B cell (primary cell): ENCODE measurements around the gene CHMP5. TPM values are rescaled to one million over a fixed set of nuclear protein-coding genes. Genes with fewer than 3 reads are reported as not detected.

Experiments
- ATAC-seq: fragments of 200-7000 bp; cut with Tn5 transposase; one replicate; pipeline ENCODE4 v1.10.0; 2021; ENCODE audit warnings: low read depth, mild to moderate bottlenecking, moderate number of reproducible peaks, moderate library complexity
- CTCF ChIA-PET: fragments of 350-600 bp; sonication (Branson Sonifier 250); formaldehyde crosslinking; loops from one replicate; lab custom pipeline; 2021; ENCODE audit warnings: antibody characterized with exemption, inconsistent platforms; lab: Charles Lee
- POLR2A ChIA-PET: fragments of 350-600 bp; sonication (Branson Sonifier 250); formaldehyde crosslinking; loops from one replicate; lab custom pipeline; 2021; ENCODE audit warnings: antibody characterized with exemption; lab: Charles Lee
- DNase-seq: peaks from one replicate; pipeline ENCODE4 v3.0.0; 2013
- H2AFZ ChIP-seq: 2 replicates; pipeline ENCODE4 v1.6.1; 2012; ENCODE audit warnings: mild to moderate bottlenecking, low read depth, low read length; ENCODE audit not compliant: insufficient read depth, poor library complexity, severe bottlenecking
- H3K27ac ChIP-seq, 2 donors: 1 replicate in 1 of 2; 2 replicates in 1 of 2; pipeline ENCODE4 v1.5.1; 2012 to 2013; ENCODE audit warnings: low read length in 2 of 2, mild to moderate bottlenecking in 2 of 2, moderate library complexity in 1 of 2
- H3K27me3 ChIP-seq, 4 experiments: fragments of 200-600 bp in 1 of 4; sonication (generic) in 1 of 4; replicated peaks in 1 of 4; 1 replicate in 2 of 4; 2 replicates in 2 of 4; pipeline versions ENCODE4 v1.6.1 to v1.7.0; 2013 to 2016; ENCODE audit warnings: low read length in 3 of 4, mild to moderate bottlenecking in 2 of 4, mixed read lengths in 1 of 4, moderate library complexity in 1 of 4; ENCODE audit not compliant: insufficient read depth in 4 of 4, control insufficient read depth in 3 of 4; ENCODE audit errors: control extremely low read depth in 1 of 4
- H3K36me3 ChIP-seq, 2 experiments: replicated peaks in 1 of 2; 1 replicate in 1 of 2; 2 replicates in 1 of 2; pipeline versions ENCODE4 v1.6.1 to v1.7.1; 2013; ENCODE audit warnings: low read length in 1 of 2; ENCODE audit not compliant: insufficient read depth in 2 of 2, control insufficient read depth in 1 of 2; ENCODE audit errors: control extremely low read depth in 1 of 2, extremely low read depth in 1 of 2
- H3K4me1 ChIP-seq, 2 donors: fragments of 200-600 bp in 1 of 2; sonication (generic) in 1 of 2; 1 replicate in 1 of 2; 2 replicates in 1 of 2; pipeline versions ENCODE4 v1.5.1 to v1.6.1; 2013 to 2017; ENCODE audit warnings: low read length in 2 of 2; ENCODE audit not compliant: control insufficient read depth in 2 of 2, insufficient read depth in 2 of 2
- H3K4me2 ChIP-seq: replicated peaks from 2 replicates; pipeline ENCODE3; 2012; ENCODE audit warnings: mild to moderate bottlenecking, low read depth, low read length; ENCODE audit not compliant: poor library complexity, severe bottlenecking
- H3K4me3 ChIP-seq, 5 experiments: fragments of 200-600 bp in 1 of 5; sonication (generic) in 1 of 5; 1 replicate in 3 of 5; 2 replicates in 2 of 5; pipeline versions ENCODE4 v1.5.1 to v1.7.0; 2011 to 2016; ENCODE audit warnings: low read length in 4 of 5, mild to moderate bottlenecking in 4 of 5, low read depth in 2 of 5, control low read depth in 1 of 5, moderate library complexity in 1 of 5; ENCODE audit not compliant: insufficient read depth in 1 of 5; ENCODE audit errors: control extremely low read depth in 1 of 5, extremely low read depth in 1 of 5
- H3K79me2 ChIP-seq: fragments of 200-600 bp; sonication (generic); one replicate; pipeline ENCODE4 v1.6.0; 2016; ENCODE audit warnings: low read length; ENCODE audit not compliant: control insufficient read depth, insufficient read depth
- H3K9ac ChIP-seq: fragments of 200-600 bp; sonication (generic); 2 replicates; pipeline ENCODE4 v1.6.1; 2017; ENCODE audit warnings: mild to moderate bottlenecking, low read length, moderate library complexity
- H3K9me3 ChIP-seq, 3 donors: one replicate each; pipeline versions ENCODE4 v1.6.1 to v1.7.1; 2013; ENCODE audit warnings: low read length in 2 of 3; ENCODE audit not compliant: control insufficient read depth in 2 of 3, insufficient read depth in 1 of 3; ENCODE audit errors: control extremely low read depth in 1 of 3
- H4K20me1 ChIP-seq: 2 replicates; pipeline ENCODE4 v1.6.0; 2012; ENCODE audit warnings: mild to moderate bottlenecking, low read length; ENCODE audit not compliant: insufficient read depth, control insufficient read depth, poor library complexity, severe bottlenecking
- H3K27ac Mint-ChIP-seq: one replicate; pipeline ENCODE4 v1.8.0; 2021; ENCODE audit warnings: mixed read lengths
- H3K27me3 Mint-ChIP-seq: one replicate; pipeline ENCODE4 v1.8.0; 2021; ENCODE audit warnings: mixed read lengths
- H3K4me1 Mint-ChIP-seq: one replicate; pipeline ENCODE4 v1.8.0; 2021; ENCODE audit warnings: mixed read lengths
- H3K4me3 Mint-ChIP-seq: one replicate; pipeline ENCODE4 v1.8.0; 2021; ENCODE audit warnings: mixed read lengths
- H3K9me3 Mint-ChIP-seq: one replicate; pipeline ENCODE4 v1.8.0; 2022; ENCODE audit warnings: mixed read lengths; ENCODE audit not compliant: insufficient read depth
- CTCF ChIP-seq: fragments of 200-600 bp; IDR thresholded peaks from one replicate; pipeline ENCODE4 v1.8.0; 2022; ENCODE audit warnings: antibody characterized with exemption, mild to moderate bottlenecking
- EZH2 ChIP-seq: IDR thresholded peaks from 2 replicates; pipeline ENCODE4 v1.6.1; 2012; ENCODE audit warnings: borderline replicate concordance, low read depth, mild to moderate bottlenecking, moderate library complexity, low read length; ENCODE audit not compliant: insufficient read depth, poor library complexity, severe bottlenecking
- WGBS: methylation state at CpG from one replicate; pipeline ENCODE4 v1.1.5; 2013; ENCODE audit warnings: missing lambda C conversion rate; ENCODE audit not compliant: insufficient coverage; 5-methylcytosine and 5-hydroxymethylcytosine counted together
- intact Hi-C: fragments of 100-400 bp; cut with micrococcal nuclease; formaldehyde crosslinking; loops from one replicate; pipeline ENCODE4 v1.10.0; 2022
- polyA plus RNA-seq: library from polyadenylated mRNA; depleted of rRNA; stranded (reverse); fragments of >200 nt; gene quantifications from 2 replicates; pipeline ENCODE4 v1.2.3, GENCODE V29; 2012
- total RNA-seq, 2 donors: library from RNA; stranded (reverse); fragments of 120-200 nt in 1 of 2; gene quantifications; 1 replicate in 1 of 2; 2 replicates in 1 of 2; pipeline versions ENCODE4 v1.2.3 to v1.2.4, GENCODE V29; 2013 to 2022

CHMP5 gene
- total and polyA plus RNA-seq, 2 donors (not counting 1 experiment from before 2014, with no cell fraction given) = 15.3 to 28.2 TPM

GRCh38 chr9:33329117-33329563 lies 64.3 kb downstream of the CHMP5 start:
- Histone ChIP-seq H4K20me1 (no peaks in the 10 kb centered on the region), H3K27ac (no peak overlapping the region), H3K9me3 (peaks cover 0 to 12% (median 0%) of the 10 kb centered on the region in 3 donors), H3K9ac (no peak overlapping the region), H3K79me2 (no peaks in the 10 kb centered on the region), H3K4me1 (no peaks in the 10 kb centered on the region), H3K4me3 (no peak overlapping the region), H3K27me3 (no peaks in the 10 kb centered on the region), H3K36me3 (peaks cover 10 to 63% of the 10 kb centered on the region in 2 experiments), H3K4me2 (no peak overlapping the region), H2AFZ (no peak overlapping the region)
- no peaks in the 10 kb centered on the region for H3K9me3 Mint-ChIP-seq
- no peak for ATAC-seq
- H3K4me3 Mint-ChIP-seq = no peak overlapping the region
- no peaks in the 10 kb centered on the region for H3K4me1 Mint-ChIP-seq
- no peak for TF ChIP-seq EZH2
- no peak for TF ChIP-seq CTCF
- no peak for DNase-seq
- ChIA-PET POLR2A (no interaction called here), CTCF (no interaction called here)
- H3K27ac Mint-ChIP-seq = peak overlapping the region; percentile 28
- intact Hi-C loops = loop anchor here (5.0 kb wide), 1 partner anchor 42 kb away; no protein-coding TSS in a partner anchor
- 90% methylated on average over 3 of the region's 4 CpGs for WGBS
- no peaks in the 10 kb centered on the region for H3K27me3 Mint-ChIP-seq

- Histone ChIP-seq H2AFZ (no peak overlapping the region), H3K4me2 (no peak overlapping the region), H3K36me3 (peaks cover 10 to 64% of the 10 kb centered on the region in 2 experiments), H3K27me3 (no peaks in the 10 kb centered on the region), H4K20me1 (no peaks in the 10 kb centered on the region), H3K9me3 (peaks cover 0 to 5% (median 0%) of the 10 kb centered on the region in 3 donors), H3K4me1 (no peaks in the 10 kb centered on the region), H3K27ac (no peak overlapping the region), H3K79me2 (no peaks in the 10 kb centered on the region), H3K9ac (no peak overlapping the region), H3K4me3 (no peak overlapping the region)
- Mint-ChIP-seq H3K27me3 (no peaks in the 10 kb centered on the region), H3K27ac (no peak overlapping the region), H3K4me1 (no peaks in the 10 kb centered on the region), H3K9me3 (no peaks in the 10 kb centered on the region), H3K4me3 (no peak overlapping the region)
- DNase-seq = no peak
- POLR2A ChIA-PET = no interaction called here
- ATAC-seq = no peak
- no peak for TF ChIP-seq EZH2
- no peak for TF ChIP-seq CTCF
- 100% methylated on average over 1 of the region's 5 CpGs for WGBS
- CTCF ChIA-PET = no interaction called here
- intact Hi-C loops = loop anchor here (5.0 kb wide), 1 partner anchor 43 kb away; no protein-coding TSS in a partner anchor
Observed at GRCh38 chr9:33329979-33330378, 65.1 kb downstream of the CHMP5 start.
